ENCODE measurements around the gene LTV1. TPM values are rescaled to one million over a fixed set of nuclear protein-coding genes. Genes with fewer than 3 reads are reported as not detected.

LTV1 gene
- total RNA-seq, 1 experiment from 2014 or later: 46.8 TPM

- BruUV-seq (replicated peaks): no TSS peak
- TF ChIP-seq POLR2AphosphoS5 (IDR thresholded peaks at IDR 0.05; ENCODE audit: low read depth, low read length): no peak
- TF ChIP-seq SIN3A (IDR thresholded peaks at IDR 0.05; ENCODE audit: borderline replicate concordance, insufficient read depth, low read depth, low read length): no peak
- no peak for TF ChIP-seq REST (IDR thresholded peaks at IDR 0.05; ENCODE audit: insufficient read depth in 1 of 2, low read depth in 2 of 2, low read length in 1 of 2)
- no peak for TF ChIP-seq TCF7L2 (IDR thresholded peaks at IDR 0.05; ENCODE audit: low read depth, low read length)
- no peak for TF ChIP-seq CTCF (IDR thresholded peaks at IDR 0.05)
- no peaks in the 10 kb centered on the region; the same call in 1 of the 2 replicates for H3K36me3 ChIP-seq (ENCODE audit: control insufficient read depth, insufficient read depth, low read length)
Measured at GRCh38 chr6:143821359-143821758, 21.8 kb upstream of the LTV1 start.

GRCh38 chr6:143822584-143823024, 20.5 kb upstream of the LTV1 start:
- intact Hi-C loops (cut with micrococcal nuclease; ENCODE audit: unreplicated experiment): no loop called here
- Histone ChIP-seq H3K36me3 (ENCODE audit: control insufficient read depth, insufficient read depth, low read length) (no peaks in the 10 kb centered on the region; the same call in 1 of the 2 replicates), H3K9me3 (ENCODE audit: control insufficient read depth, insufficient read depth, low read depth, low read length) (no peaks in the 10 kb centered on the region), H3K4me3 (ENCODE audit: low read depth in 2 of 2, low read length in 2 of 2) (no peak overlapping the region), H3K27me3 (ENCODE audit: control insufficient read depth, insufficient read depth, low read length) (no peaks in the 10 kb centered on the region), H3K27ac (ENCODE audit: low read length) (no peak overlapping the region; the same call in 1 of the 2 replicates), H3K4me1 (ENCODE audit: control insufficient read depth, insufficient read depth, low read length) (peaks cover 10% of the 10 kb centered on the region)
- no TSS peak for BruUV-seq (replicated peaks)
- no peak for DNase-seq (ENCODE audit: low read depth, low spot score)
- ATAC-seq: no peak
- POLR2A ChIA-PET: no interaction called here
- CTCF ChIA-PET: no interaction called here
- in situ Hi-C loops (cut with HindIII; ENCODE audit: low pct_unique_long_range_greater_than_20kb, low sequenced_read_pairs): no loop called here
- no peak for TF ChIP-seq TCF7L2 (IDR thresholded peaks at IDR 0.05; ENCODE audit: low read depth, low read length)
- no peak for TF ChIP-seq POLR2AphosphoS5 (IDR thresholded peaks at IDR 0.05; ENCODE audit: low read depth, low read length)
- no peak for TF ChIP-seq CTCF (IDR thresholded peaks at IDR 0.05)
- no peak for TF ChIP-seq REST (IDR thresholded peaks at IDR 0.05; ENCODE audit: insufficient read depth in 1 of 2, low read depth in 2 of 2, low read length in 1 of 2)
- TF ChIP-seq SIN3A (IDR thresholded peaks at IDR 0.05; ENCODE audit: borderline replicate concordance, insufficient read depth, low read depth, low read length): no peak

More at GRCh38 chr6:143821359-143821758, 21.8 kb upstream of the LTV1 start:
- Histone ChIP-seq H3K4me1 (ENCODE audit: control insufficient read depth, insufficient read depth, low read length) (peaks cover 10% of the 10 kb centered on the region), H3K9me3 (ENCODE audit: control insufficient read depth, insufficient read depth, low read depth, low read length) (no peaks in the 10 kb centered on the region), H3K27me3 (ENCODE audit: control insufficient read depth, insufficient read depth, low read length) (no peaks in the 10 kb centered on the region), H3K4me3 (ENCODE audit: low read depth in 2 of 2, low read length in 2 of 2) (no peak overlapping the region), H3K27ac (ENCODE audit: low read length) (no peak overlapping the region)
- intact Hi-C loops (cut with micrococcal nuclease; ENCODE audit: unreplicated experiment) (no loop called here), in situ Hi-C loops (cut with HindIII; ENCODE audit: low pct_unique_long_range_greater_than_20kb, low sequenced_read_pairs) (no loop called here)
- CTCF ChIA-PET: no interaction called here
- no peak for ATAC-seq
- POLR2A ChIA-PET: no interaction called here
- no peak for DNase-seq (ENCODE audit: low read depth, low spot score)
